Coronary artery (tissue), 2 donors: Measurements from ENCODE around the gene ADAMTSL2.

Experiments
- DNase-seq: peaks from one replicate; pipeline ENCODE4 v3.0.0-alpha.2; 2017; ENCODE audit warnings: low spot score
- H3K27ac ChIP-seq, 2 donors: fragments of 200-600 bp; sonication (generic); one replicate each; pipeline ENCODE4 v1.5.1; 2016 to 2019
- H3K4me3 ChIP-seq: fragments of 200-600 bp; sonication (generic); 2 replicates; pipeline ENCODE4 v1.5.1; 2016; ENCODE audit warnings: mild to moderate bottlenecking, moderate library complexity
- CTCF ChIP-seq: fragments of 200-600 bp; sonication (generic); IDR thresholded peaks from one replicate; pipeline ENCODE4 v1.5.1; 2019; ENCODE audit warnings: antibody characterized with exemption

The ADAMTSL2 gene

GRCh38 chr9:133605446-133605845, 70.9 kb downstream of the ADAMTSL2 start:
- no peak for DNase-seq
- TF ChIP-seq CTCF = no peak
- Histone ChIP-seq H3K27ac (no peak overlapping the region), H3K4me3 (no peak overlapping the region)

- DNase-seq = no peak
Observed at GRCh38 chr9:133605856-133606707, 71.6 kb downstream of the ADAMTSL2 start.

GRCh38 chr9:133606708-133607025, 72.2 kb downstream of the ADAMTSL2 start:
- TF ChIP-seq CTCF = no peak
- no peak for DNase-seq
- no peak overlapping the region for H3K4me3 ChIP-seq
- H3K27ac ChIP-seq = no peak overlapping the region

More at GRCh38 chr9:133605856-133606707, 71.6 kb downstream of the ADAMTSL2 start:
- no peak overlapping the region for H3K27ac ChIP-seq
- TF ChIP-seq CTCF = no peak
- no peak overlapping the region for H3K4me3 ChIP-seq

- TF ChIP-seq CTCF = no peak
- Histone ChIP-seq H3K27ac (no peak overlapping the region), H3K4me3 (no peak overlapping the region)
- no peak for DNase-seq
Observed at GRCh38 chr9:133607381-133607780, 72.9 kb downstream of the ADAMTSL2 start.

- TF ChIP-seq CTCF = no peak
- DNase-seq = no peak
- H3K27ac ChIP-seq = no peak overlapping the region
- no peak overlapping the region for H3K4me3 ChIP-seq
Observed at GRCh38 chr9:133607976-133608375, 73.5 kb downstream of the ADAMTSL2 start.

- H3K4me3 ChIP-seq = no peak overlapping the region
- no peak overlapping the region for H3K27ac ChIP-seq
- no peak for TF ChIP-seq CTCF
- no peak for DNase-seq
Observed at GRCh38 chr9:133608382-133608781, 73.9 kb downstream of the ADAMTSL2 start.

- DNase-seq = no peak
- no peak for TF ChIP-seq CTCF
- no peak overlapping the region for H3K27ac ChIP-seq
- peak overlapping the region; percentile 50 for H3K4me3 ChIP-seq
Observed at GRCh38 chr9:133608889-133609288, 74.4 kb downstream of the ADAMTSL2 start.
